HEK293 (cell line): ENCODE results near the gene DTL.

Source experiments
- CTCF ChIA-PET: fragments of 350-600 bp; formaldehyde crosslinking; extraction: SDS; loops from one replicate; lab custom pipeline; 2021; ENCODE audit warnings: antibody characterized with exemption; lab: Yijun Ruan, JAX
- POLR2A ChIA-PET: fragments of 300-600 bp; formaldehyde crosslinking; extraction: SDS; loops from one replicate; lab custom pipeline; 2020; ENCODE audit warnings: antibody characterized with exemption, inconsistent platforms; lab: Yijun Ruan, JAX
- H3K27ac ChIP-seq: fragments of 200-500 bp; sonication (Bioruptor generic); 2 replicates; pipeline ENCODE4 v1.5.1; 2014; ENCODE audit warnings: low read depth, low read length, control low read depth, inconsistent platforms; ENCODE audit errors: extremely low read depth
- H3K36me3 ChIP-seq, 2 experiments: fragments of 200-500 bp in 1 of 2; sonication (Bioruptor generic) in 1 of 2; 1 replicate in 1 of 2; 2 replicates in 1 of 2; pipeline ENCODE4 v1.5.1; 2014 to 2017; ENCODE audit warnings: inconsistent platforms in 2 of 2, low read length in 2 of 2; ENCODE audit not compliant: control insufficient read depth in 2 of 2, insufficient read depth in 1 of 2
- H3K4me1 ChIP-seq: fragments of 200-500 bp; sonication (Bioruptor generic); 2 replicates; pipeline ENCODE4 v1.5.1; 2014; ENCODE audit warnings: mild to moderate bottlenecking, low read length, inconsistent platforms; ENCODE audit not compliant: control insufficient read depth, insufficient read depth
- H3K4me3 ChIP-seq: 2 replicates; pipeline ENCODE4 v1.5.1; 2011; ENCODE audit warnings: low read depth, mild to moderate bottlenecking, control low read depth, low read length, moderate library complexity
- H3K9me3 ChIP-seq: fragments of 200-500 bp; sonication (Bioruptor generic); 2 replicates; pipeline ENCODE4 v1.5.1; 2014; ENCODE audit warnings: low read depth, low read length, inconsistent platforms; ENCODE audit not compliant: control insufficient read depth, insufficient read depth
- HOXC10 ChIP-seq: sonication (generic); formaldehyde crosslinking; IDR thresholded peaks from 2 replicates; pipeline ENCODE4 v1.8.1; 2023; ENCODE audit warnings: mild to moderate bottlenecking, missing genetic modification reagents
- IKZF3 ChIP-seq: fragments of 450-650 bp; IDR thresholded peaks from 2 replicates; pipeline ENCODE4 v1.5.0; 2018; ENCODE audit warnings: missing biosample characterization, mild to moderate bottlenecking, missing genetic modification characterization, moderate library complexity
- PRDM4 ChIP-seq: fragments of 450-650 bp; formaldehyde crosslinking; IDR thresholded peaks from 2 replicates; pipeline ENCODE4 v1.5.1; 2017; ENCODE audit warnings: missing biosample characterization, missing genetic modification characterization
- SALL2 ChIP-seq: fragments of 450-650 bp; formaldehyde crosslinking; IDR thresholded peaks from 2 replicates; pipeline ENCODE4 v1.5.0; 2017; ENCODE audit warnings: missing biosample characterization, mild to moderate bottlenecking, missing genetic modification characterization, borderline replicate concordance
- WT1 ChIP-seq: fragments of 450-650 bp; formaldehyde crosslinking; IDR thresholded peaks from 2 replicates; pipeline ENCODE4 v1.5.1; 2016; ENCODE audit warnings: missing biosample characterization, missing genetic modification characterization
- YY1 ChIP-seq: fragments of 450-650 bp; formaldehyde crosslinking; IDR thresholded peaks from 2 replicates; pipeline ENCODE4 v1.5.1; 2018; ENCODE audit warnings: missing biosample characterization, missing genetic modification characterization
- ZBTB21 ChIP-seq: fragments of 450-650 bp; formaldehyde crosslinking; IDR thresholded peaks from 2 replicates; pipeline ENCODE4 v1.5.1; 2017; ENCODE audit warnings: missing biosample characterization, missing genetic modification characterization
- ZNF157 ChIP-seq: fragments of 450-650 bp; formaldehyde crosslinking; IDR thresholded peaks from 2 replicates; pipeline ENCODE4 v1.5.1; 2016; ENCODE audit warnings: missing biosample characterization, missing genetic modification characterization
- ZNF280D ChIP-seq: fragments of 450-650 bp; formaldehyde crosslinking; IDR thresholded peaks from 2 replicates; pipeline ENCODE4 v1.5.1; 2016; ENCODE audit warnings: missing biosample characterization, missing genetic modification characterization
- ZNF311 ChIP-seq: fragments of 450-650 bp; formaldehyde crosslinking; IDR thresholded peaks from 2 replicates; pipeline ENCODE4 v1.5.1; 2017; ENCODE audit warnings: missing biosample characterization, missing genetic modification characterization, borderline replicate concordance
- ZNF354C ChIP-seq: fragments of 450-650 bp; formaldehyde crosslinking; IDR thresholded peaks from 2 replicates; pipeline ENCODE4 v1.5.1; 2016; ENCODE audit warnings: missing biosample characterization, missing genetic modification characterization, low read depth, borderline replicate concordance
- ZNF394 ChIP-seq: fragments of 450-650 bp; formaldehyde crosslinking; IDR thresholded peaks from 2 replicates; pipeline ENCODE4 v1.5.1; 2016; ENCODE audit warnings: missing biosample characterization, missing genetic modification characterization, mild to moderate bottlenecking, moderate library complexity, borderline replicate concordance
- ZNF423 ChIP-seq: fragments of 450-650 bp; formaldehyde crosslinking; IDR thresholded peaks from 2 replicates; pipeline ENCODE4 v1.5.1; 2016; ENCODE audit warnings: missing biosample characterization, missing genetic modification characterization
- ZNF555 ChIP-seq: fragments of 450-650 bp; formaldehyde crosslinking; conservative IDR thresholded peaks from 2 replicates; pipeline ENCODE4 v1.5.1; 2017; ENCODE audit warnings: missing biosample characterization, mild to moderate bottlenecking, missing genetic modification characterization, inconsistent platforms
- ZNF560 ChIP-seq: fragments of 450-650 bp; formaldehyde crosslinking; IDR thresholded peaks from 2 replicates; pipeline ENCODE4 v1.5.1; 2017; ENCODE audit warnings: missing biosample characterization, missing genetic modification characterization, borderline replicate concordance
- ZNF596 ChIP-seq: fragments of 450-650 bp; IDR thresholded peaks from 2 replicates; pipeline ENCODE4 v1.5.0; 2018; ENCODE audit warnings: missing biosample characterization, mild to moderate bottlenecking, missing genetic modification characterization, moderate library complexity
- ZNF626 ChIP-seq: fragments of 450-650 bp; sonication (Bioruptor Pico); formaldehyde crosslinking; IDR thresholded peaks from 2 replicates; pipeline ENCODE4 v1.5.1; 2018; ENCODE audit warnings: missing biosample characterization, missing genetic modification characterization, inconsistent platforms
- ZNF660 ChIP-seq: fragments of 450-650 bp; IDR thresholded peaks from 2 replicates; pipeline ENCODE4 v1.5.1; 2018; ENCODE audit warnings: missing biosample characterization, mild to moderate bottlenecking, missing genetic modification characterization
- ZNF701 ChIP-seq: fragments of 450-650 bp; formaldehyde crosslinking; IDR thresholded peaks from 2 replicates; pipeline ENCODE4 v1.5.1; 2016; ENCODE audit warnings: missing biosample characterization, missing genetic modification characterization
- ZNF776 ChIP-seq: fragments of 450-650 bp; formaldehyde crosslinking; IDR thresholded peaks from 2 replicates; pipeline ENCODE4 v1.5.0; 2017; ENCODE audit warnings: missing biosample characterization, missing genetic modification characterization, borderline replicate concordance
- ZNF837 ChIP-seq: fragments of 450-650 bp; formaldehyde crosslinking; IDR thresholded peaks from 2 replicates; pipeline ENCODE4 v1.5.1; 2016; ENCODE audit warnings: missing biosample characterization, missing genetic modification characterization
- ZSCAN5A ChIP-seq: fragments of 450-650 bp; formaldehyde crosslinking; IDR thresholded peaks from 2 replicates; pipeline ENCODE4 v1.5.1; 2016; ENCODE audit warnings: missing biosample characterization, missing genetic modification characterization

DTL gene

GRCh38 chr1:212074856-212075255 lies 39.3 kb downstream of the DTL start:
- TF ChIP-seq ZNF311: no peak
- TF ChIP-seq ZNF596 (tag by site-specific recombination): no peak
- no peak for TF ChIP-seq PRDM4 (tag by site-specific recombination)
- no peak for TF ChIP-seq ZNF660 (tag by site-specific recombination)
- no peak for TF ChIP-seq SALL2 (tag by site-specific recombination)
- TF ChIP-seq ZNF560 (tag by site-specific recombination): no peak
- no peak for TF ChIP-seq ZNF423 (tag by site-specific recombination)
- TF ChIP-seq IKZF3 (tag by site-specific recombination): no peak
- TF ChIP-seq ZNF280D (tag by site-specific recombination): no peak
- TF ChIP-seq, all 188 proteins: peak for 0
- Histone ChIP-seq H3K4me1 (no peaks in the 10 kb centered on the region), H3K27ac (no peak overlapping the region), H3K36me3 (peaks cover 67 to 89% of the 10 kb centered on the region in 2 experiments), H3K4me3 (no peak overlapping the region), H3K9me3 (no peaks in the 10 kb centered on the region)
- ChIA-PET POLR2A (no interaction called here), CTCF (no interaction called here)

- POLR2A ChIA-PET: interaction anchor here (0.7 kb wide), 1 partner anchor 141 kb away, joined by 3 read pairs; no protein-coding TSS in a partner anchor
- H3K27ac ChIP-seq: no peak overlapping the region
- TF ChIP-seq ZNF394: no peak
- no peak for TF ChIP-seq HOXC10
- no peak for TF ChIP-seq ZNF555 (tag by site-specific recombination)
- no peak for TF ChIP-seq ZNF626 (tag by site-specific recombination)
- TF ChIP-seq ZNF701 (tag by site-specific recombination): no peak
- TF ChIP-seq WT1 (tag by site-specific recombination): no peak
- no peak for TF ChIP-seq ZNF423 (tag by site-specific recombination)
- no peak for TF ChIP-seq ZBTB21
- TF ChIP-seq YY1 (tag by site-specific recombination): no peak
- no peak for TF ChIP-seq ZNF776 (tag by site-specific recombination)
- TF ChIP-seq ZNF354C (tag by site-specific recombination): no peak
- TF ChIP-seq ZNF157 (tag by site-specific recombination): no peak
- no peak for TF ChIP-seq ZSCAN5A (tag by site-specific recombination)
- TF ChIP-seq ZNF837 (tag by site-specific recombination): no peak
- no peaks in the 10 kb centered on the region for H3K9me3 ChIP-seq
- CTCF ChIA-PET: interaction anchor here (0.7 to 1.0 kb wide), 4 partner anchors 11 to 671 kb away, joined by 3 to 5 read pairs (median 4); no protein-coding TSS in a partner anchor
- no peaks in the 10 kb centered on the region for H3K4me1 ChIP-seq
- H3K4me3 ChIP-seq: no peak overlapping the region
- H3K36me3 ChIP-seq: peaks cover 71 to 89% of the 10 kb centered on the region in 2 experiments
These were observed 41.5 kb downstream of the DTL start for GRCh38 chr1:212077028-212077427.
